Ovary (tissue), 9 donors: ENCODE data around the gene COL15A1. TPM values are rescaled to one million over a fixed set of nuclear protein-coding genes. Genes with fewer than 3 reads are reported as not detected.

Experiments
- DNase-seq, 5 donors: peaks; one replicate each; pipeline ENCODE4 v3.0.0-alpha.2; 2019 to 2020
- H3K27ac ChIP-seq, 2 donors: fragments of 200-600 bp; one replicate each; pipeline versions ENCODE4 v1.5.1 to v1.8.0; 2019 to 2022
- H3K27me3 ChIP-seq: fragments of 200-600 bp; one replicate; pipeline ENCODE4 v1.8.0; 2022
- H3K36me3 ChIP-seq: fragments of 200-600 bp; sonication (generic); one replicate; pipeline ENCODE4 v1.5.1; 2019
- H3K4me1 ChIP-seq: one replicate; pipeline ENCODE4 v1.8.1; 2013; ENCODE audit warnings: mild to moderate bottlenecking, moderate library complexity; ENCODE audit not compliant: insufficient read depth
- H3K4me3 ChIP-seq: fragments of 200-600 bp; sonication (generic); one replicate; pipeline ENCODE4 v1.5.1; 2017
- H3K9me3 ChIP-seq, 2 donors: fragments of 200-600 bp in 1 of 2; sonication (generic) in 1 of 2; one replicate each; pipeline versions ENCODE4 v1.5.1 to v1.8.1; 2013 to 2019; ENCODE audit warnings: mild to moderate bottlenecking in 1 of 2, moderate library complexity in 1 of 2
- EP300 ChIP-seq: sonication (generic); formaldehyde crosslinking; IDR thresholded peaks from one replicate; pipeline ENCODE4 v1.6.1; 2017; ENCODE audit warnings: antibody characterized with exemption
- POLR2A ChIP-seq: fragments of 450-650 bp; IDR thresholded peaks from one replicate; pipeline ENCODE4 v1.6.1; 2017; ENCODE audit warnings: antibody characterized with exemption, mild to moderate bottlenecking, moderate library complexity
- WGBS, 3 donors: extraction: QIAGEN DNeasy Blood & Tissue Kit in 1 of 3; methylation state at CpG; one replicate each; pipeline versions ENCODE4 v1.1.5 to v1.1.7; 2013 to 2017; 5-methylcytosine and 5-hydroxymethylcytosine counted together
- intact Hi-C, 4 donors: fragments of 100-400 bp; cut with DNase I; formaldehyde crosslinking; loops; one replicate each; pipeline versions ENCODE4 v1.11.0 to v1.15.1; 2022 to 2023
- polyA plus RNA-seq, 2 donors: library from polyadenylated mRNA; stranded (reverse); fragments of 200-250 nt in 1 of 2; fragments of 350-450 nt in 1 of 2; fragmentation: Illumina TruSeq in 1 of 2; extraction: RNeasy Lipid Tissue Mini Kit (QIAGEN cat#74804) in 1 of 2; gene quantifications; one replicate each; pipeline ENCODE4 v1.2.3, GENCODE V29; 2013 to 2014
- total RNA-seq, 7 donors: library from RNA; depleted of rRNA in 2 of 7; stranded (reverse); fragments of >200 nt in 2 of 7; fragmentation: NEBNext Ultra II Directional in 3 of 7; extraction: Animal tissue kit (Norgen Biotek cat#: 25700) in 3 of 7; gene quantifications; one replicate each; pipeline versions ENCODE4 v1.1.0 to v1.2.4, GENCODE V29; 2016 to 2023
- TF ChIP-seq, protein P1 (sequence below), 3 donors: fragments of 450-650 bp in 2 of 3; fragments of 200-600 bp in 1 of 3; IDR thresholded peaks; one replicate each; pipeline versions ENCODE4 v1.5.1 to v1.8.0; 2016 to 2022; ENCODE audit warnings: antibody characterized with exemption in 3 of 3, mild to moderate bottlenecking in 1 of 3
- donor health status: DM: no; HTN: no; CAD: no; lungs with moderate emphysema.
- donor health status: DM: no; HTN: no; CAD: no.
- donor health status: Bipolar disorder and iron deficiency.
- donor health status: DM: yes; HTN: yes; CAD: no.
- donor health status: DM: no; HTN: no; CAD: no.
- donor health status: DM: yes; HTN: yes; CAD: no.

COL15A1 gene
- total and polyA plus RNA-seq, 9 donors: 12.8 to 195 (median 48.6) TPM

DNA sequence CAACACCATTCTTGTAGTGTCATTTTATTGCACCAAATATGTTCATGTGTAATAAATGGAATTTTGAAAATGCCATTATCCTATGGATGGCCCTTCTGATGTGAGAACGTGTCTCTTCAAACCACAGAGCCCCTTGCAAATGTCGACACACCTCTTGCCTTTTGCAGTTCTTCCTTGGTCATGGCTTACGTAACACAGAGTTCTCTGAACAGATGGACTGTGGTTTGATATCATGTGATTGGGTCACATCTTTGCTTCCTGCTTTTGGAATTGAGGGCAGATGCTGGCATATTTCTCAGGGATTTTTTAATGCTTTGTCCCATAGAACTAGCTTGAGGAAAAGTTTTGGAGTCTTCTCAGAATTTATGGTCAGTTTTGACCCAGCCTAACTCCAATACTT lies 165.8 kb downstream of the COL15A1 start:
- DNase-seq: no peak
- H3K4me1 ChIP-seq: peaks cover 11% of the 10 kb centered on the region
- TF ChIP-seq, protein P1, sequence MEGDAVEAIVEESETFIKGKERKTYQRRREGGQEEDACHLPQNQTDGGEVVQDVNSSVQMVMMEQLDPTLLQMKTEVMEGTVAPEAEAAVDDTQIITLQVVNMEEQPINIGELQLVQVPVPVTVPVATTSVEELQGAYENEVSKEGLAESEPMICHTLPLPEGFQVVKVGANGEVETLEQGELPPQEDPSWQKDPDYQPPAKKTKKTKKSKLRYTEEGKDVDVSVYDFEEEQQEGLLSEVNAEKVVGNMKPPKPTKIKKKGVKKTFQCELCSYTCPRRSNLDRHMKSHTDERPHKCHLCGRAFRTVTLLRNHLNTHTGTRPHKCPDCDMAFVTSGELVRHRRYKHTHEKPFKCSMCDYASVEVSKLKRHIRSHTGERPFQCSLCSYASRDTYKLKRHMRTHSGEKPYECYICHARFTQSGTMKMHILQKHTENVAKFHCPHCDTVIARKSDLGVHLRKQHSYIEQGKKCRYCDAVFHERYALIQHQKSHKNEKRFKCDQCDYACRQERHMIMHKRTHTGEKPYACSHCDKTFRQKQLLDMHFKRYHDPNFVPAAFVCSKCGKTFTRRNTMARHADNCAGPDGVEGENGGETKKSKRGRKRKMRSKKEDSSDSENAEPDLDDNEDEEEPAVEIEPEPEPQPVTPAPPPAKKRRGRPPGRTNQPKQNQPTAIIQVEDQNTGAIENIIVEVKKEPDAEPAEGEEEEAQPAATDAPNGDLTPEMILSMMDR (IDR thresholded peaks at IDR 0.05): no peak
- TF ChIP-seq EP300: no peak
- no peak for TF ChIP-seq POLR2A

GRCh38 chr9:99112750-99113413 lies 169.2 kb downstream of the COL15A1 start:
- intact Hi-C loops: no loop called here

More for the DNA sequence above, 165.8 kb downstream of the COL15A1 start:
- WGBS, 3 donors: 76 to 81% (median 79%) methylated on average over 3 of the region's 3 CpGs
- Histone ChIP-seq H3K4me3 (no peak overlapping the region), H3K27ac (no peak overlapping the region), H3K27me3 (no peaks in the 10 kb centered on the region), H3K9me3 (no peaks in the 10 kb centered on the region), H3K36me3 (no peaks in the 10 kb centered on the region)
- intact Hi-C loops: no loop called here

GRCh38 chr9:99113414-99114048 lies 169.8 kb downstream of the COL15A1 start:
- H3K27me3 ChIP-seq: no peaks in the 10 kb centered on the region
- no peaks in the 10 kb centered on the region for H3K9me3 ChIP-seq
- H3K4me1 ChIP-seq: peaks cover 10% of the 10 kb centered on the region
- TF ChIP-seq POLR2A: no peak
- TF ChIP-seq, protein P1 (IDR thresholded peaks at IDR 0.05): no peak
- intact Hi-C loops: no loop called here
- no peak overlapping the region for H3K27ac ChIP-seq
- no peak overlapping the region for H3K4me3 ChIP-seq
- 37 to 44% (median 38%) methylated on average over 2 of the region's 2 CpGs for WGBS, 3 donors
- H3K36me3 ChIP-seq: no peaks in the 10 kb centered on the region
- DNase-seq: no peak

More at GRCh38 chr9:99112750-99113413, 169.2 kb downstream of the COL15A1 start:
- Histone ChIP-seq H3K27me3 (no peaks in the 10 kb centered on the region), H3K9me3 (no peaks in the 10 kb centered on the region), H3K36me3 (no peaks in the 10 kb centered on the region), H3K4me1 (peaks cover 10% of the 10 kb centered on the region), H3K27ac (no peak overlapping the region), H3K4me3 (no peak overlapping the region)
- TF ChIP-seq EP300 (no peak), POLR2A (no peak)
- TF ChIP-seq, protein P1 (IDR thresholded peaks at IDR 0.05): no peak
- 66 to 79% (median 75%) methylated on average over 6 of the region's 6 CpGs for WGBS, 3 donors
- no peak for DNase-seq

GRCh38 chr9:99114049-99114440 lies 170.3 kb downstream of the COL15A1 start:
- Histone ChIP-seq H3K36me3 (no peaks in the 10 kb centered on the region), H3K4me3 (no peak overlapping the region), H3K4me1 (peaks cover 8% of the 10 kb centered on the region), H3K27ac (no peak overlapping the region), H3K27me3 (no peaks in the 10 kb centered on the region), H3K9me3 (no peaks in the 10 kb centered on the region)
- 51 to 62% (median 53%) methylated on average over 3 of the region's 3 CpGs for WGBS, 3 donors
- intact Hi-C loops: no loop called here
- TF ChIP-seq, protein P1 (IDR thresholded peaks at IDR 0.05): no peak
- TF ChIP-seq EP300 (no peak), POLR2A (no peak)
- DNase-seq: no peak
